GM12891 (cell line): Measurements from ENCODE around the gene MATR3.

Source experiments
- DNase-seq: peaks from one replicate; pipeline ENCODE4 v3.0.0; 2011; ENCODE audit warnings: low spot score; ENCODE audit not compliant: insufficient read length
- FAIRE-seq: peaks from 2 replicates; lab custom pipeline; 2011; peaks lifted over from hg19 to GRCh38; lab: Jason Lieb, UNC
- PAX5 ChIP-seq: IDR thresholded peaks from 2 replicates; pipeline ENCODE4 v1.6.1; 2011; ENCODE audit warnings: low read length, moderate library complexity, mild to moderate bottlenecking; ENCODE audit not compliant: insufficient read depth, severe bottlenecking
- POLR2A ChIP-seq: IDR thresholded peaks from 2 replicates; pipeline ENCODE4 v1.6.1; 2011; ENCODE audit warnings: low read depth, low read length, control low read depth
- POLR2AphosphoS5 ChIP-seq: IDR thresholded peaks from 2 replicates; pipeline ENCODE4 v1.6.1; 2011; ENCODE audit warnings: low read depth, low read length, control low read depth
- POU2F2 ChIP-seq: IDR thresholded peaks from 2 replicates; pipeline ENCODE4 v1.6.1; 2011; ENCODE audit warnings: low read depth, mild to moderate bottlenecking, control low read depth, low read length, moderate library complexity
- SPI1 ChIP-seq: IDR thresholded peaks from 2 replicates; pipeline ENCODE4 v1.6.1; 2011; ENCODE audit warnings: low read depth, low read length, control low read depth
- TAF1 ChIP-seq: IDR thresholded peaks from 2 replicates; pipeline ENCODE4 v1.6.1; 2011; ENCODE audit warnings: low read depth, low read length, control low read depth

MATR3 gene

GRCh38 chr5:139272471-139273321 lies 20.8 kb upstream of the MATR3 start:
- DNase-seq (no peak), FAIRE-seq (peak; percentile 23)
- TF ChIP-seq TAF1, result no peak
- no peak for TF ChIP-seq PAX5
- TF ChIP-seq SPI1, result no peak
- TF ChIP-seq POU2F2, result no peak
- TF ChIP-seq POLR2AphosphoS5, result no peak
- TF ChIP-seq POLR2A, result no peak

- no peak for TF ChIP-seq POLR2AphosphoS5
- TF ChIP-seq TAF1, result no peak
- no peak for TF ChIP-seq SPI1
- no peak for TF ChIP-seq POLR2A
- TF ChIP-seq PAX5, result no peak
- TF ChIP-seq POU2F2, result no peak
- no peak for FAIRE-seq
- no peak for DNase-seq
These were observed 20.3 kb upstream of the MATR3 start for GRCh38 chr5:139273322-139273571.

- TF ChIP-seq PAX5, result no peak
- TF ChIP-seq POU2F2, result peak; percentile 60; the same call in 1 of the 2 replicates
- peak; percentile 96 for TF ChIP-seq TAF1
- TF ChIP-seq SPI1, result peak; percentile 52
- TF ChIP-seq POLR2AphosphoS5, result peak; percentile 92
- peak; percentile 94 for TF ChIP-seq POLR2A
- FAIRE-seq, result peak; percentile 79
- DNase-seq, result peak; percentile 86
These were observed 19.8 kb upstream of the MATR3 start for GRCh38 chr5:139273572-139274289.

- DNase-seq, result no peak
- TF ChIP-seq POU2F2 (no peak), POLR2AphosphoS5 (no peak), PAX5 (no peak), SPI1 (no peak), TAF1 (no peak), POLR2A (no peak)
- FAIRE-seq, result no peak
These were observed 18.0 kb upstream of the MATR3 start for GRCh38 chr5:139275536-139275935.

GRCh38 chr5:139275956-139276355 lies 17.6 kb upstream of the MATR3 start:
- TF ChIP-seq SPI1 (no peak), POU2F2 (no peak), PAX5 (no peak), POLR2AphosphoS5 (no peak), TAF1 (no peak), POLR2A (no peak)
- DNase-seq (no peak), FAIRE-seq (peak; percentile 90)

GRCh38 chr5:139276426-139276825 lies 17.1 kb upstream of the MATR3 start:
- DNase-seq (no peak), FAIRE-seq (no peak)
- no peak for TF ChIP-seq PAX5
- TF ChIP-seq TAF1, result no peak
- TF ChIP-seq SPI1, result no peak
- TF ChIP-seq POLR2A, result no peak
- no peak for TF ChIP-seq POLR2AphosphoS5
- no peak for TF ChIP-seq POU2F2

GRCh38 chr5:139277171-139277570 lies 16.4 kb upstream of the MATR3 start:
- FAIRE-seq, result no peak
- DNase-seq, result no peak
- no peak for TF ChIP-seq TAF1

GRCh38 chr5:139278540-139279274 lies 14.8 kb upstream of the MATR3 start:
- no peak for DNase-seq
- no peak for FAIRE-seq
- TF ChIP-seq TAF1, result no peak
- TF ChIP-seq POLR2A, result peak; percentile 26; the same call in 1 of the 2 replicates
- TF ChIP-seq POU2F2, result no peak

GRCh38 chr5:139282197-139282557 lies 11.4 kb upstream of the MATR3 start:
- TF ChIP-seq SPI1 (no peak), POU2F2 (no peak), PAX5 (no peak), POLR2AphosphoS5 (no peak; the same call in 1 of the 2 replicates), POLR2A (no peak), TAF1 (no peak)
- no peak for FAIRE-seq
- DNase-seq, result no peak
